Liver (tissue), 9 donors: ENCODE data around the gene GTPBP10. TPM values are rescaled to one million over a fixed set of nuclear protein-coding genes. Genes with fewer than 3 reads are reported as not detected.

ENCODE experiments used
- DNase-seq: peaks from one replicate; pipeline ENCODE4 v3.0.0-alpha.2; 2017; ENCODE audit warnings: low spot score
- H3K27ac ChIP-seq, 2 donors: one replicate each; pipeline ENCODE4 v1.7.0; 2013; ENCODE audit warnings: inconsistent platforms in 2 of 2, low read length in 2 of 2, control low read depth in 1 of 2, low read depth in 1 of 2, mild to moderate bottlenecking in 1 of 2
- H3K27me3 ChIP-seq, 4 donors: one replicate each; pipeline versions ENCODE4 v1.6.1 to v1.7.0; 2013; ENCODE audit warnings: low read length in 3 of 4, inconsistent platforms in 1 of 4, mild to moderate bottlenecking in 1 of 4, moderate library complexity in 1 of 4; ENCODE audit not compliant: control insufficient read depth in 4 of 4, insufficient read depth in 4 of 4
- H3K36me3 ChIP-seq, 4 donors: one replicate each; pipeline versions ENCODE4 v1.6.1 to v1.7.0; 2013; ENCODE audit warnings: low read length in 3 of 4, mild to moderate bottlenecking in 3 of 4, low read depth in 1 of 4, moderate library complexity in 1 of 4; ENCODE audit not compliant: control insufficient read depth in 4 of 4, insufficient read depth in 3 of 4
- H3K4me1 ChIP-seq, 4 donors: one replicate each; pipeline versions ENCODE4 v1.6.1 to v1.7.0; 2013; ENCODE audit warnings: low read length in 3 of 4, mild to moderate bottlenecking in 3 of 4, moderate library complexity in 1 of 4; ENCODE audit not compliant: control insufficient read depth in 4 of 4, insufficient read depth in 4 of 4
- H3K4me3 ChIP-seq, 3 donors: one replicate each; pipeline versions ENCODE4 v1.6.1 to v1.7.0; 2013; ENCODE audit warnings: low read length in 3 of 3, control low read depth in 1 of 3, low read depth in 1 of 3, mild to moderate bottlenecking in 1 of 3
- H3K9ac ChIP-seq, 2 donors: one replicate each; pipeline ENCODE4 v1.7.0; 2013; ENCODE audit warnings: low read length in 2 of 2, mild to moderate bottlenecking in 2 of 2, moderate library complexity in 2 of 2, control low read depth in 1 of 2, low read depth in 1 of 2
- H3K9me3 ChIP-seq, 4 donors: one replicate each; pipeline versions ENCODE4 v1.6.1 to v1.7.0; 2013; ENCODE audit warnings: low read length in 3 of 4; ENCODE audit not compliant: control insufficient read depth in 4 of 4
- EGR1 ChIP-seq, 2 donors: IDR thresholded peaks; 2 replicates each; pipeline ENCODE4 v1.6.1; 2016 to 2018; ENCODE audit warnings: antibody characterized with exemption in 2 of 2, low read depth in 2 of 2
- FOXA2 ChIP-seq: IDR thresholded peaks from 2 replicates; pipeline ENCODE4 v1.6.1; 2016; ENCODE audit warnings: antibody characterized with exemption
- GABPA ChIP-seq, 2 donors: IDR thresholded peaks in 1 of 2; conservative IDR thresholded peaks in 1 of 2; 2 replicates each; pipeline ENCODE4 v1.6.1; 2016; ENCODE audit warnings: antibody characterized with exemption in 2 of 2, mild to moderate bottlenecking in 1 of 2, moderate library complexity in 1 of 2
- HNF4A ChIP-seq, 2 donors: conservative IDR thresholded peaks; 2 replicates each; pipeline ENCODE4 v1.6.1; 2016; ENCODE audit warnings: antibody characterized with exemption in 2 of 2, mild to moderate bottlenecking in 2 of 2
- HNF4G ChIP-seq: IDR thresholded peaks from 2 replicates; pipeline ENCODE4 v1.6.1; 2016; ENCODE audit warnings: antibody characterized with exemption
- JUND ChIP-seq, 2 donors: IDR thresholded peaks; 2 replicates each; pipeline ENCODE4 v1.6.1; 2016; ENCODE audit warnings: antibody characterized with exemption in 2 of 2
- MAX ChIP-seq: IDR thresholded peaks from 2 replicates; pipeline ENCODE4 v1.6.1; 2016; ENCODE audit warnings: antibody characterized with exemption
- NR2F2 ChIP-seq: IDR thresholded peaks from 2 replicates; pipeline ENCODE4 v1.6.1; 2016; ENCODE audit warnings: antibody characterized with exemption
- RAD21 ChIP-seq, 2 donors: IDR thresholded peaks; 2 replicates each; pipeline ENCODE4 v1.6.1; 2016; ENCODE audit warnings: antibody characterized with exemption in 2 of 2, mild to moderate bottlenecking in 2 of 2
- REST ChIP-seq: IDR thresholded peaks from 2 replicates; pipeline ENCODE4 v1.6.1; 2016; ENCODE audit warnings: antibody characterized with exemption, mild to moderate bottlenecking
- RXRA ChIP-seq, 2 donors: IDR thresholded peaks; 2 replicates each; pipeline ENCODE4 v1.6.1; 2017 to 2018; ENCODE audit warnings: antibody characterized with exemption in 2 of 2, mild to moderate bottlenecking in 1 of 2
- SP1 ChIP-seq: IDR thresholded peaks from 2 replicates; pipeline ENCODE4 v1.6.1; 2018; ENCODE audit warnings: antibody characterized with exemption, mild to moderate bottlenecking
- TAF1 ChIP-seq: conservative IDR thresholded peaks from 2 replicates; pipeline ENCODE4 v1.6.1; 2016; ENCODE audit warnings: antibody characterized with exemption, mild to moderate bottlenecking
- YY1 ChIP-seq: IDR thresholded peaks from 2 replicates; pipeline ENCODE4 v1.6.1; 2016; ENCODE audit warnings: antibody characterized with exemption, mild to moderate bottlenecking
- WGBS: extraction: QIAGEN DNeasy Blood & Tissue Kit; methylation state at CpG from one replicate; pipeline ENCODE4 v1.1.7; 2013; 5-methylcytosine and 5-hydroxymethylcytosine counted together
- polyA plus RNA-seq, 2 donors: library from polyadenylated mRNA; stranded (reverse) in 1 of 2; unstranded in 1 of 2; fragments of 200-250 nt in 1 of 2; fragments of >200 nt in 1 of 2; fragmentation: Nextera tagmentation in 1 of 2; extraction: Ambion mirVana in 1 of 2; gene quantifications; one replicate each; pipeline versions ENCODE4 v1.2.1 to v1.2.3, GENCODE V29; 2013 to 2015
- total RNA-seq, 2 donors: library from RNA; depleted of rRNA; stranded (reverse); fragments of >200 nt; gene quantifications; one replicate each; pipeline ENCODE4 v1.2.3, GENCODE V29; 2014
- TF ChIP-seq, protein P1 (sequence below): IDR thresholded peaks from 2 replicates; pipeline ENCODE4 v1.6.1; 2016; ENCODE audit warnings: antibody characterized with exemption
- TF ChIP-seq, protein P2 (sequence below): fragments of 150-350 bp; IDR thresholded peaks from 2 replicates; pipeline ENCODE4 v1.5.1; 2017; ENCODE audit warnings: improper control_type of control experiment, low read depth, low read length; ENCODE audit not compliant: missing input control
- donor health status: healthy.
- donor health status: healthy.
- donor health status: healthy.
- donor health status: healthy.
- donor health status: healthy.

Gene GTPBP10
- total and polyA plus RNA-seq, 4 donors, result 6.5 to 18.9 (median 12.2) TPM

- H3K9me3 ChIP-seq, result no peaks in the 10 kb centered on the region
- peak within 1 kb of the TSS in 2 of 3 donors; percentile 29 to 35 for H3K4me3 ChIP-seq
- no peaks in the 10 kb centered on the region for H3K36me3 ChIP-seq
- WGBS, result 3% methylated on average over 62 of the region's 62 CpGs
- H3K9ac ChIP-seq, result no peak within 1 kb of the TSS
- H3K27ac ChIP-seq, result no peak within 1 kb of the TSS
- peaks cover 0 to 15% (median 6%) of the 10 kb centered on the region in 4 donors for H3K27me3 ChIP-seq
- peaks cover 0 to 10% (median 8%) of the 10 kb centered on the region in 4 donors for H3K4me1 ChIP-seq
- DNase-seq, result no peak
- TF ChIP-seq JUND (IDR thresholded peaks at IDR 0.05) (no peak), MAX (no peak), GABPA (IDR thresholded peaks at IDR 0.05 in 1 of 2, conservative IDR thresholded peaks at IDR 0.05 in 1 of 2) (no peak), HNF4G (no peak), EGR1 (IDR thresholded peaks at IDR 0.05; ENCODE audit: low read depth in 2 of 2) (no peak)
Observed at GRCh38 chr7:90320801-90321494, 25.6 kb upstream of the GTPBP10 start, which contains the start of gene FAM237B. Gene FAM237B (minus strand): TSS chr7:90321304. CDS start chr7:90319748, 1,556 bp downstream.

DNA sequence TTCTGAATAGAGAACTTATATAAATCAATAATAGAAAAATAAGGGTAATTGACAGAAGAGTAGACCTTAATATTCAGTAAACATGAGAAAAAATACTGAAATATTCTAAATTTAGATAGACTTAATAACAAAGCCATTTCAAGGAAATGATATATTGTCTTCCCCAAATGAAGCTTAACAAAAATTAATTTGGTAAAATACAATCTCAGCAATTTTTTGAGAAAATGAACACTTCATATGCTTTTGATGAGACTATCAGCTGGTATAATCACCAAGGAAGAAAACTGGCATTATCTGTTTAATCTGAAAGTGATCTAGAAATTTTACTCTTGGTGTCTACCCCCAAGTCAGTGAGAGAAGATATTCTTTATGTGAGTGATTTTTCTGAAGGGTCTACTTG lies 23.7 kb upstream of the GTPBP10 start:
- Histone ChIP-seq H3K9me3 (no peaks in the 10 kb centered on the region), H3K9ac (no peak overlapping the region), H3K4me1 (peaks cover 0 to 10% (median 8%) of the 10 kb centered on the region in 4 donors), H3K27ac (no peak overlapping the region), H3K36me3 (no peaks in the 10 kb centered on the region), H3K27me3 (peaks cover 0 to 13% (median 4%) of the 10 kb centered on the region in 4 donors), H3K4me3 (no peak overlapping the region)
- no peak for TF ChIP-seq JUND (IDR thresholded peaks at IDR 0.05)
- no peak for TF ChIP-seq RAD21 (IDR thresholded peaks at IDR 0.05)
- TF ChIP-seq, protein P1, sequence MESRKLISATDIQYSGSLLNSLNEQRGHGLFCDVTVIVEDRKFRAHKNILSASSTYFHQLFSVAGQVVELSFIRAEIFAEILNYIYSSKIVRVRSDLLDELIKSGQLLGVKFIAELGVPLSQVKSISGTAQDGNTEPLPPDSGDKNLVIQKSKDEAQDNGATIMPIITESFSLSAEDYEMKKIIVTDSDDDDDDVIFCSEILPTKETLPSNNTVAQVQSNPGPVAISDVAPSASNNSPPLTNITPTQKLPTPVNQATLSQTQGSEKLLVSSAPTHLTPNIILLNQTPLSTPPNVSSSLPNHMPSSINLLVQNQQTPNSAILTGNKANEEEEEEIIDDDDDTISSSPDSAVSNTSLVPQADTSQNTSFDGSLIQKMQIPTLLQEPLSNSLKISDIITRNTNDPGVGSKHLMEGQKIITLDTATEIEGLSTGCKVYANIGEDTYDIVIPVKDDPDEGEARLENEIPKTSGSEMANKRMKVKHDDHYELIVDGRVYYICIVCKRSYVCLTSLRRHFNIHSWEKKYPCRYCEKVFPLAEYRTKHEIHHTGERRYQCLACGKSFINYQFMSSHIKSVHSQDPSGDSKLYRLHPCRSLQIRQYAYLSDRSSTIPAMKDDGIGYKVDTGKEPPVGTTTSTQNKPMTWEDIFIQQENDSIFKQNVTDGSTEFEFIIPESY, result no peak
- no peak for TF ChIP-seq HNF4G
- no peak for TF ChIP-seq GABPA (IDR thresholded peaks at IDR 0.05 in 1 of 2, conservative IDR thresholded peaks at IDR 0.05 in 1 of 2)
- no peak for TF ChIP-seq MAX
- TF ChIP-seq YY1, result no peak
- no peak for TF ChIP-seq RXRA (IDR thresholded peaks at IDR 0.05)
- no peak for TF ChIP-seq SP1
- TF ChIP-seq TAF1, result no peak
- TF ChIP-seq NR2F2, result no peak
- TF ChIP-seq, protein P2, sequence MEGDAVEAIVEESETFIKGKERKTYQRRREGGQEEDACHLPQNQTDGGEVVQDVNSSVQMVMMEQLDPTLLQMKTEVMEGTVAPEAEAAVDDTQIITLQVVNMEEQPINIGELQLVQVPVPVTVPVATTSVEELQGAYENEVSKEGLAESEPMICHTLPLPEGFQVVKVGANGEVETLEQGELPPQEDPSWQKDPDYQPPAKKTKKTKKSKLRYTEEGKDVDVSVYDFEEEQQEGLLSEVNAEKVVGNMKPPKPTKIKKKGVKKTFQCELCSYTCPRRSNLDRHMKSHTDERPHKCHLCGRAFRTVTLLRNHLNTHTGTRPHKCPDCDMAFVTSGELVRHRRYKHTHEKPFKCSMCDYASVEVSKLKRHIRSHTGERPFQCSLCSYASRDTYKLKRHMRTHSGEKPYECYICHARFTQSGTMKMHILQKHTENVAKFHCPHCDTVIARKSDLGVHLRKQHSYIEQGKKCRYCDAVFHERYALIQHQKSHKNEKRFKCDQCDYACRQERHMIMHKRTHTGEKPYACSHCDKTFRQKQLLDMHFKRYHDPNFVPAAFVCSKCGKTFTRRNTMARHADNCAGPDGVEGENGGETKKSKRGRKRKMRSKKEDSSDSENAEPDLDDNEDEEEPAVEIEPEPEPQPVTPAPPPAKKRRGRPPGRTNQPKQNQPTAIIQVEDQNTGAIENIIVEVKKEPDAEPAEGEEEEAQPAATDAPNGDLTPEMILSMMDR, result no peak
- no peak for TF ChIP-seq REST
- no peak for TF ChIP-seq HNF4A (conservative IDR thresholded peaks at IDR 0.05)
- TF ChIP-seq EGR1 (IDR thresholded peaks at IDR 0.05; ENCODE audit: low read depth in 2 of 2), result no peak
- no peak for TF ChIP-seq FOXA2
- no peak for DNase-seq
